AG20443 (cell line): Measurements from ENCODE around the gene OTOF.

Source experiments
- DNase-seq: peaks from one replicate; pipeline ENCODE4 v3.0.0; 2012; ENCODE audit warnings: low spot score, mixed read lengths

OTOF gene

DNA sequence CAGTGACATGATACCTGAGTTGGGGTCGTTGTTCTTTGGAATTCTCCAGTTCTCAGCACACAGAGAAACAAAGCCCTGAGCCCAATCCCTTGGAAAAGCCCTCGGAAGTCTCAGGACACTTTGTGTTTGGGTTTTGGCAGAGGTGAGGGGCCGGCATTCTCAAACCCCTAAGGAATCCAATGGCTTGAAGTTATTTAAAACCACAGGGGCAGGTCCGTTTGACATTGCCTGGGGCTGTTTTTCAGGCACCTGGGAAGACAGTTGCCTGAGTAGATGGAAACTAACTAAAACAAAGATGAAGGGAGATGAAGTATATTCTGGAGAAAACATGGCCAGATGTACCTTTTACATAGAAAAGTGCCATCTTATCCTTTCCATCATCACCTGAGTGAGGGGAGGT lies 22.5 kb upstream of the OTOF start:
- DNase-seq, result no peak

DNA sequence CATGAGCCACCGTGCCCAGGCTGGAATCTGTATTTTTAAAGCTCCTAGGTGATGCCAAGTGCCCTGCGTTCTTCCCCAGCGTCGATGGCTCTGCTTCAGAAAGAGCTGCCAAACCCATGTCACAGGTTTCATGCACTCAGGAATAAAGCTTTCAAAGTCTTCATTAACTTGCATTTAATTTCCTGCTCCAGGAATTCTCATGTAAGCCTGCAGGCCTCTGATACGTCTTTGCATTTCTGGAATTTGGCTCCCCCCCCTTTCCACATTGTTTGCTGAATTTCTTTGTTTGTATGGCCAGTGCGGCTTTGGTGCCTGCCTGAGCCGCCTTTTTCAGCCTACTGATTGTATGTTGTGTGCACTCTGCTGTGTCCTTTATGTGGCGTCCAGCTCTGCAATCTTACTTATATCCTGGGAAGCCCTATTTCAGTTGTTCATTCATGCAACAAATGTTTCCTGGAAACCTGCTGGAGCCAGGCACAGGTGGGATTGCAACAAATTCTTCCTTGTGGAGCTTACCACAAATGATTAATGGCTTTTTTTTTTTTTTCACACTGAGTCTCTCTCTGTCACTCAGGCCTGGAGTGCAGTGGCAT lies 17.9 kb upstream of the OTOF start:
- DNase-seq, result no peak

DNA sequence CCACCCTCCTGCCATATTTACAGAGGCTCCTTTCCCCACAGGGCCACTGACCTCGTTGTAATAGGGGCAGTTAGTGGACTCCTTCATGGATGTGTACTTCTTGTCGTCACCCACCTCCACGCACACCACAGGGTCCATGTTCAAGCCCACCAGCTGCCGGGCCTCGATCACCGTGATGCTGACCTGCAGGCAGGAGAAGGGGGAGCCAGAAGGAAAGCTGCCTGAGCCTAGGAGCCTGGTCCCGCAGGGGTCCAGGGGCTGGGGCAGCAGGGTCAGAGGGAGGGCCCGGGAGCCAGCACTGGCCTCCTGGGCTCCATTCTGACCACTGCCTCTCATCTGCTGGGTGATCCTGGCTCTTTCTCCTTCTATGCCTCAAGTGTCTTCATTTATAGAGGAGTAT lies 17.0 kb upstream of the OTOF start:
- DNase-seq, result no peak

DNA sequence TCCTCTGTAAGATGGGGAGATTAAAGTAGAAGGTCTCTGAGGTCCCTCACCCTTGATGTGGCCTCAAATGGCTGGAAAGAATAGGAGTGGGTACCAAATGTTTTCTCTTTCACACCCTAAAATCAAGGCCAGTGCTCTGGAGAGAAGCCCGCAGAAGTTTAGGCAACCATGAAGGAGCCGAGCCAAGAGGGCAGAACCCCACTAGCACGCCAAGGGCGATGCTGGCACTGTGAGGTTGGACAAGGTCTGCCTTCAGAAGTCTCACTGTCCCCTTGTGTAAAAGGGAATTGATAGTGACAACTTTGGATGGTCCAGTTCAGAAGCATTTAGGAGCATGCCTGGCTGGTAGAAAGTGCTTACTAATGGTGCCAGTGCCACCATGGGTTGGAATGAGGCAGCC lies 16.3 kb upstream of the OTOF start:
- DNase-seq, result no peak

DNA sequence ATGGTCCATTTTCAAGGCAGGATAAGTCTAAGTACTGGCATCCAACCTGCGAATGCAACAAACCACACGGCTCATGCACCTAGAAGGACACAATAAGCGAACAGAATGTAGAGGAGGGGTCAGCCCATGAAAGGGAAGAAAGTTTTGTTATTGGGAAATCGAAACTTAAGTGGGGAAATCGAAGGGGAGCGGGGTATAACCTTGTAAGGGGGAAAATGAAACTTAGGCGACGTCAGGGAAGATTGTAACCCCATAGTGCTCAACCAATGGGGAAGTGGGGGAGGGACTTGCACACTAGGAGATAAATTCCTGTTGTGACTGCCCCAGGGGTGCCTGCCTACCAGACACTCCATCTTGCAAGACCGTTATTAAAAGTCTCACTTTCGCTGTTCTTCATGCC lies 15.6 kb upstream of the OTOF start:
- DNase-seq, result no peak

DNA sequence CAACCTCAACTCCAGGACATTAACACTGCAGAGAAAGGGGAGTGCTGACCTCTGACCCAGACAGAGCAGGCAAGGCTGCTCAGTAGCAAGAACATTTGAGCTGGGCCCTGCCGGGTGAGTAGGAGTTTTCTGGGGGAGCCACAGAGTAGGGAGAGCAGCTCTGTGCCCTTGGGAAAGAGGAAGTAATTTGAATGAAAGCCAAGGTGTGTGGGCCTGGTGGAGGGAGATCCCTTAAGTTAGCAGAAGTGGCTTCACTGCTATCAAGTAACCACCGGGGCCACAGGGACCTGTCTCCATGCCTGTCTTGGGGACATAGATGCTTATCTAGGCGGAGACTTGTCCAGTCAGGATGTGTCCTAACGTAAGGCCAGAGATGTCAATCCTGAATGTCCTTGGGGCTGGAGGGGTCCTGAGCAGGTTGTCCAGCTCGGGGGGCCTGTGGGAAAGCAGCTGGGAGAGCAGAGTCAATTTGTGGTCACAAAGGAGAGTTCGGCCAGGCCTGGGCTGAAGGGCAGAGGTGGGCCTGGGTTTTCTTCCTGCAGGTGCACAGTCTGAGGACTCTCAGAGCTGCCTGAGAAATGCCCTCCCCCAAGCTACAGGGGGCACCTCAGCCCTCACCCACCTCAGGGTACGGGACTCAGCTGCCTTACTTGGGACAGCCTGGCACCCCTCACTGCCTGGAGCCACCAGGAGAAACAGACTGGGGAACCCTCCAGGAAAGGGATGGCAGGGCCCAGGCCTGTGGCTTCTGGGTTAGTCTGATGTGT lies 15.0 kb upstream of the OTOF start:
- no peak for DNase-seq

DNA sequence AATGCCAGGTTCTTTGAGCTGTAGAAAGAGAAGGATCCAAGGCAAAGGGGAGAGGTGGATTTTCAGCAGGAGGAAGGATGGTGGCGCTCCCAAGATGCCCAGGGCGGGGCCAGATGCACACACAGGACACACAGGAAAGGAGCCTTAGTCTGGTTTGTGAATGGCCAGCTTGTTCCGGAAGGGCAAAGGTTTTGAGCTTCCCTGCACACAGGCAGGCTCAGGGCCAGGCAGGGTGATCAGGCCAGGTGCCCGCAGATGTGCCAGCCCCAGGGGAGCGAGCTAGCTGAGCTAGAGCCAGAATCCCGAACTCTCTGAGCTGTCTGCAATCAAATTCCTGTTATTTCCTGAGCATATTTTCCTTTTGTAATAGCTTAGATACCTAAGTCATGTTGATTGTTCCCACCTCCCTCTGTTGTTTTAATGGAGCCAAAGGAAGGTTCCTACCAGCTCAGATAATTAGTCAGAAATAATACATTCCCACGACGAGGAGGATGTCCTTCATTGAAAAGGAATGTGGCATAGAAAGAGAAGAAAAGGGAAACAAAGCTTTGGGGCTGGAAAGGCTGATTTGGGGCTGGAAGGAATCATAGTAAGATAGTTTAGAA lies 13.7 kb upstream of the OTOF start:
- DNase-seq, result no peak

DNA sequence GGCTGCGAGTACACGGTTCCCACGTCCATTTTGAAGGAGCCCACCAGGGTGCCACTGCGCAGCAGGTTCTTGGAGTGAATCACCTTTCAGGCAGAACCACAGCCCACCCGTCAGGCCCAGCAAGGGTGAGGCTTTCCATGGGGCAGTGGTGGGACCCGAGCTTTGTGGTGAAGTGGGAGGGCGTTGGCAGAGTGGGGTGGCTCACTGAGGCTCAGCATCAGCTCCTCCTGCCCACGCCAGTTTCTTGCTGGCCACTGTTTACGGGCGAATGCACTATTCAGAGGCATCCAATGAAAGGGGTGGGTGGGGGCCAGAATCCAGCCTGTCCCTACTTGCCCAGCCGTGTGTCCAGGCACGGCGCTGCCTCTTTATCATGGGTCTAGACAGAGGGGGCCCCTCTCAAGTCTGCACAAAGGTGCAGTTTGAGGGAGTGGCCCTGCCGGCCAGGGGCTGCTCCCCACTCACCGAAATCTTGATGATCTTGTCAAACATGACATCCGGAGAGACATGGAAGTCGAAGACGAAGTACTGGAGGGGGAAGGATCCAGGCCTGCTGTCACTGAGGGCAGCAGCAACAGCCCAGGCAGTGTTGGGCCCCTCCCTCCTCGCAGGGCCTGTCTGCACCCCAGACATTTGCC lies 11.4 kb upstream of the OTOF start:
- no peak for DNase-seq

DNA sequence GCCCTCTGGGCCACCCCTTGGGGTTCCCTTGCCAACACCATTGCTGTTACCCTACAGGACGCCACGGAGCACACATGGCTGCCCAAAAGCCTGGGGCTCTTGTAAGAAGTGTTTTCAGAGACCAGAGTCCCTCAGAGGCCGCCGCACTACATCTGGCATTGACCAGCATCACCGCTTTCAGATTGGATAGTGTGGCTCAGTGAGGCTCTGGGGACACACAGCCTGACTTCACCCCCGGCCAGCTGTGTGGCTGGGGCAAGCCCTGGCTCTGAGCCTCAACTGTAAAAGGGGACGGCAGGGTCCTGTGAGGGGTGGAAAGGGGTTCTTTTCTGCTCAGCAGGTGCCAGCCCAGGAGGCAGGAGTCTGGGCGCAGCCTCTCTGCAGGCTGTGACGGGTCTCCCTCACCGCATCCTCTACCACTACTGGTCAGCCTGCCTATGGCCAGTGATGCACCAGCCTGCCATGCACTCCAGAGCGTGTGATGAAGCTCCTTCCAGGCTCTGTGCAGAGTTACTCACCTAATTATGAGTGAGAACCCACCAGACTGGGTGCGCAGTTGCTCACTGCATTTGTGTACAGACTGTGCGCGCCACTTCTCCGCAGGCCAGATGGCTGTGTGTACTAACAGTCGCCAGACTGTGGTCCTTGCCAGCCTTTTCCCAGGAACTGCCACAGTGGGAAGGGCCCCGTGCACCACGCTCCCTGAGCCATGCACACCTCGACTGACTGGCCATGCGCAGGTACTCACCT lies 10.7 kb upstream of the OTOF start:
- no peak for DNase-seq

DNA sequence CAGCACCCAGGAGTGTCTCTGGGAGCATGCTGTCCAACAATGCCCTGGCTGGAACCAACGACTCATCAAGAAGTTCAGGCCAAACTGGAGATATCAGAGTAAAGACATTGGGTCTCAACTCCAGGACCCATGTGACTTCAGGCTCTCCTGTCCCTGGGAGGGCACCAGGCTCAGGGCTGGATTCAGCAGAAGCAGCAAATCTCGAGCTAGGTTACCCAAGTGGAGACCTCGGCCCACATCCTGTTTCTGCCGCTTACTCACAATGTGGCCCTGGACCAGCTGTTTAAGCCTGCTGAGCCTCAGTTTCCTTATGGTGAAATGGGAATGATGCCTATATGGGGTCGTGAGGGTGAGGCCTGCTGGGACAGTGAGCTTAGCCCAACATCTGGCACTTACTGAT lies 9.3 kb upstream of the OTOF start:
- no peak for DNase-seq

DNA sequence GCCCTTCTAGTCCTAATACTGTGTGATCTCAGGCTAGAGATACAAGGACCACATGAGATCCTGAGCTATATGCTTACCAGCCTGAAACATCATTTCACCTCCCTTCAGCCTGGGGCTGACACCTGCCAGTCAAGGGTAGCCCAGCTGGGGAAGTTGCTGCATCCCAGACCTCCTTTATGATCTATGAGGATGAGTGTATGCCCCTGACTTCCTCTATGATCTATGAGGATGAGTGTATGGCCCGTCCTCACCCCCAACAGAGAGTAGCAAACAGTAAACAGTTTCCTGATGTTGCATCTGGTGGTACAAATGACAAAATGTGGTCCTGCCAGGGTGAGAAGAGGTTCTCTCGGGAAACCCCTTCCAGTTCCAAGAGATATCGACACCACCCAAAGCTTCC lies 8.9 kb upstream of the OTOF start:
- no peak for DNase-seq

DNA sequence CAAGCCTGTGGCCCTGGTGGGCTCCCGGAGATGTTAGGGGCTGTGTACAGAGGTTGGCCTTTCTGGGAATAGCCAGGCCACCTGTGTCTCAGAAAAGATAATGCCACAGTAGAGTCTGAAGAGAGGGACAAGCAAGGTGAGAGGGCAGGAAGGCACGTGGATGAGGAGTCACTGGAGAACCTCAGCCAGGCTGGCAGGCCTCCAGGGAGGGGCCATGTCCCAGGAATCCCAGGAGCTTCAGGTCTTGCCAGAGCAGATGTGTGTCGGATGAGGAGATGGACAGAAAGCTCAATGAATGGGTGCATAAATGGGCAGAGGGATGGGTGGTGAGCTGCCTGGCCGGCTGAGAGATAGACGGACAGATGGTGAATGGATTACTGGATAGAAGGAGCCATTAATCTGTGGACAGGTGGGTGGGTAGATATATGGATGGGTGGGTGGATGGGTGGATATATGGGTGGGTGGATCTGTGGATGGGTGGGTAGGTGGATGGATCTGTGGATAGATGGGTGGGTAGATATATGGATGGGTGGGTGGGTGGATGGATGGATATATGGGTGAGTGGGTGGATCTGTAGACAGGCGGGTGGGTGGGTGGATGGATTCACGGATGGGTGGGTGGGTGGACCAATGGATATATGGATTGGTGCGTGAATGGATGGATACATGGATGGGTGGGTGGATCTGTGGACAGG lies 7.9 kb upstream of the OTOF start:
- no peak for DNase-seq

DNA sequence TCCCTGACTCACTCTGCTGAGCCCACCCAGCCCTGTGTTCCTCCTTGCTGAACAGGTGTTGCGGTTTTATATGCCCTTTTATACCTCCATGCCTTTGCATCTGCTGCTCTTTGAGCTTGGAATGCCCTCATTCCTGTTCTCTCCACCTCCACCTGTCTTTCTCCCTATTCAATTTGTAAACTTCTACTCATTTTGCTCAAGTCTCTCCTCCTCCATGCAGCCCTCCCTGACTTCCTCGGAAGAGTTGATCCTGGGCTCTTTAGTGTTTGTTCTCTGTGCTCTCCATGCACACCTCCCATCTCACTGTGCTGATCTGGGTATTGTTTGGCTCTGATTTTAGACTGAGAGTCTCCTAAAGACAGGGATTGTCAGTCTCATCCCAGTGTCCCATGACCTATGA lies 7.2 kb upstream of the OTOF start:
- DNase-seq, result no peak

DNA sequence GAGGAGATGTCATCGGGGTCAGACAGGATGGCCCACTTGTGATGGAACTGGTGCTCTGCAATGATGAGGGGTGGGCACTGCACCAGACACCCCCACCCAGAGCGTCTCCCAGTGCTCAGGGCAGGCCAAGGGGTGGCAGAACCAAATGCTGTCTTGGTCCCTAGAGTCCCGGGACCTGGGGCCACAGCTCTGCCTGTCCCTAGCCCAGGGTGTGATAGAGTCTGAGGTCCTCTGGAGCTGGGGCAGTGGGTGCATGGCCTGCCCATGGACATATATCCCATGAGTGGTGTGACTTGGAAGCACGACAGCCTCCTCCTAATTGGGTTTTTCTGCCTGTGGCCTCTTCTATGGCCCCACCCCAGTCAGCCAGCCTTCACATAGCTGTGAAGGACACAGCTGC lies 6.7 kb upstream of the OTOF start:
- DNase-seq, result no peak

DNA sequence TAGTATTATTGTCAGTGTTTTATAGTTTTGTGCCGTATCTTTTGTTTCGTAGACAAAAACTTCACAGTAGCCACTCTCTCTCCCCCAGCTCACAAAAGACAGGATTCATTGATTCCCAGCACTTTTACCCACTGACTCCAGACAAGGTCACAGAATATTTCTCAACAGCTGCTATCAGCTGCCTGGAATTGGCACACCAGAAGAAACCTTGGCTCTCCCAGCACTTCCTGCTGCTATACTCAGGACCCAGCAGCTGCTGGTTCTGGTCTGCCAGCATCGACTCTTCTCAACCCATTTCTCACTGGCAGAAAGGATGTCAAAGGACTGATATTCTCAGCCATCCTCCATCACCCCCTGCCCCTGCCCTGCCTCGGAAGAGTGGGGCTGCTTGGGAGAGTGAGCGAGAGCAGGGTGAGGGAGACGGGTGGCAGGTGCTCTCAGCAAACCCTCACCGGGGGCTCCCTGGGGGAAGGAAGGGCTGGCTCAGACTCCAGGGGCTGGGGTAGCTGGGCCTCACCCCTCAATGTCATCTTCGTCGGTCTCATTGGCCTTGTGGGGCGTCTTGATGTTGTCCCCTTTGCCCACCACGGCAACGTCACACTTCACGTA lies 6.1 kb upstream of the OTOF start:
- DNase-seq, result no peak

DNA sequence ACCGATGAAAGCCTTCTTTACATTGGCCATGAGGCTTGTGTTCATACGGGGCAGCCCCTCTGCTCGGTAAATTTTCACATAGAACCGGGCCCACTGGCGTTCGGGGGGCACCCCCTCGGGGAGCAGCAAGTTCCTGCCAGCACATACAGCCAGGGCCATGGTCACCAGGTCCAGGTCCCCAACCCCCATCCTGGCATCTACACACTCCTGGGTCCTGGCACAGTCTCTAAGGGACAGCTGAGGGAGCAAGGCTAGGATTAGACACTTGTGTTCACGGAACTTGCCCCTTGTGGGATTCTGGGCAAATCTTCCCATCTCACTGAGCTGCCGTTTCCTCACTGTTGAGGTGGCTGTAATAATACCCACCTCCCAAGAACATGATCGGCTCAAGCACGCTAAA lies 5.6 kb upstream of the OTOF start:
- DNase-seq, result no peak

DNA sequence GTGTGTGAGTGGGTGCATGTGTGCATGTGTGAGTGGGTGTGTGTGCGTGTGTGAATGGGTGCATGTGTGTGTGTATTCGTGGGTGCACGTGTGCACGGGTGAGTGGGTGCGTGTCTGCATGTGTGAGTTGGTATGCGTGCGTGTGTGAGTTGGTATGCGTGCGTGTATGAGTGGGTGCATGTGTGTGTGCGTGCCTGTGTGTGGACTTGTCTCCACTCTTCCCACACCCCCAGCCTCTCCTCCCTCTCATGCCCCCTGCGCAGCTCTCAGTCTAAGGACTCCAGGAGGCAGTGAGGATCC lies 5.1 kb upstream of the OTOF start:
- no peak for DNase-seq

DNA sequence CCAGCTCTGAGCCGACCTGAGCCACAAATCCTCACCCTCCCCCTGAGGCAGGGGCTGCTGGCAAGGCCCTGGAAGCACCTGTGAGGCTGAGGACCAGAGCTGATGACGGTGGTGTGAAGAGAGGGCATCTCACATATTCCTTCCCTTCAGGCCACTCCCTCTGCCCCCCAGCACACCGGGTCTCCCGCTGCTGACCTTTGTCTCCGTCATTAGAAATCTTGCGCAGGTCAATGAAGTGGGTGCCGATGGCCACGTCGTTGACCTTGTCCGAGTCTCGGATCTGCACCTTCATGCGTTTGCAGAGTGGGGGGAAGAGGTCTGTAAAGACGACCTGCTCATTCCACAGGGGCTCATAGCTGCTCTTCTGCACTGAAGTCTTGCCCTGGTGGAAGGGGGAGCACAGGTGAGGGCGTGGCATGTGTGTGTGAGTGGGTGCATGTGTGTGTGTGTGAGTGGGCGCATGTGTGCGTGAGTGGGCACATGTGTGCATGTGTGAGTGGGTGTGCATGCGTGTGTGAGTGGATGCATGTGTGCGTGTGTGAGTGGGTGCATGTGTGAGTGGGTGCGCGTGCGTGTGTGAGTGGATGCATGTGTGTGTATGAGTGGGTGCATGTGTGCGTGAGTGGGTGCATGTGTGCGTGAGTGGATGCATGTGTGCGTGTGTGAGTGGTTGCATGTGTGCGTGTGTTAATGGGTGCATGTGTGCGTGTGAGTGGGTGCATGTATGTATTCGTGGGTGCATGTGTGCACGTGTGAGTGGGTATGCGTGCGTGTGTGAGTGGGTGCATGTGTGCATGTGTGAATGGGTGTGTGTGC lies 4.5 kb upstream of the OTOF start:
- DNase-seq, result no peak

DNA sequence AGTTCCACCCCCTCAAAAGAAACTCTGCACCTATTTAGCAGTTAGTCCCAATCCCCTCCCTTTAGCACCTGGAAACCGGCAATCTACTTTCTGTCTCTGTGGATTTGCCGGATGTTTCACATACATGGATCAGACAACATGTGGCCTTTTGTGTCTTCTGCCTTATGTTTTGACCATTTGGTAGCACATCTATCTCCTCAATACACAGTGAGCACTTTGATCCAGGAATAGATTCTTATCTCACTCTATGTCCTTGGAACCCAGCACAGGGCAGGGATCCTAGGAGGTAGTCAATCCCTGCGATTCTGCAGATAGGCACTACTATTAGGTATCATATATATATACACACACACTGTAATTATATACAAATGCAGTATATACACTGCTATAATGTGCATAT lies 3.8 kb upstream of the OTOF start:
- DNase-seq, result no peak

DNA sequence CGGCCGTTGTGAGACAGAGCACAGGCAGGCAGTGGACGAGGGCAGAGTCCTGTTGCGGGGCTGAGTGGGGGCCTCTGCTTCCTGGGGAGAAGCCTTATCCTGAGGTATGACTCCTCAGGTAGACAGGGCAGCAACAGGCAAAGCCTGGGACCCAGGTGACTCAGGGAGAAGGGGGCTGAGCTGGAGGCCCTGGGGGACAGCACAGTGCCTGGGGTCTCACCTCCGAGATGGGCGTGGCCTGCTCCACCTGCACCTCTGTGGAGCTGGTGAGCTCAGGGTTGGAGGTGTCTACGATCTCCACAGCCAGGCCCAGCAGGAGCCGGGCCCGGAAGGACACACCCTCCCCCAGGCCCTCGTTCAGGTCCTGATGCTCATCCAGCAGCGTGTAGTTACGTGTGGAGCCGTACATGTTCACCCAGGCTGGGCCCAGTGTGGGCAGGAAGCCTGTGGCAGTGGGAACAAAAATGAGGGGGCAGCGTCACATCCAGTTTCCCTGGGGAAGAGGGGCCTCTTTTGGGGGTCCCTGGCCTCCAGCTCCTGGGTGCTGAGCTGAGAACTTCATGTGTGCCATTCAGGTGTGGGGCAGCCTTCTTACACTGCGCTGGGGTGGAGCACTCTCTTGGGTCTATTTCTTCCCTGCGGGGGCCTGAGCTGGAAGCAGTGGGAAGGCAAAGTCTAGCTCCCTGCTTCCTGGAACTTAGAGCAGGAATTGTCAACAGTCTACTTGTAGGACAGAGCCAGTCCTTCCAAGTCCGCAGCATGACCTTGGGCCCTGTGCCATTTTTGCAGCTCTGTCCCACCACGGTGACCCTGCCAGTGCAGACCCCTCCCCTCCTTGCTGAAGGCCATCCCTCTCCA lies 2.9 kb upstream of the OTOF start:
- DNase-seq, result no peak
